WTC11 (cell line): ENCODE measurements around the gene PCBD2. TPM values are rescaled to one million over a fixed set of nuclear protein-coding genes. Genes with fewer than 3 reads are reported as not detected.

Experiments
- ATAC-seq: fragments of 200-7000 bp; cut with Tn5 transposase; 2 replicates; pipeline ENCODE4 v1.10.0; 2021; ENCODE audit warnings: mild to moderate bottlenecking, moderate library complexity
- CTCF ChIA-PET: fragments of 300-600 bp; sonication (Branson Sonifier 250); formaldehyde crosslinking; loops from one replicate; lab custom pipeline; 2021; ENCODE audit warnings: antibody characterized with exemption; lab: Charles Lee
- POLR2A ChIA-PET: fragments of 350-600 bp; sonication (Branson Sonifier 250); formaldehyde crosslinking; loops from one replicate; lab custom pipeline; 2021; ENCODE audit warnings: antibody characterized with exemption; lab: Charles Lee
- DNase-seq: peaks from one replicate; pipeline ENCODE4 v3.0.0; 2021; ENCODE audit warnings: low spot score
- H3K27ac Mint-ChIP-seq: 2 replicates; pipeline ENCODE4 v1.8.0; 2021; ENCODE audit warnings: mixed read lengths
- H3K27me3 Mint-ChIP-seq: 2 replicates; pipeline ENCODE4 v1.8.0; 2021; ENCODE audit warnings: low read depth, mild to moderate bottlenecking, moderate library complexity, mixed read lengths
- H3K36me3 Mint-ChIP-seq: 2 replicates; pipeline ENCODE4 v1.8.0; 2021; ENCODE audit warnings: mixed read lengths
- H3K4me1 Mint-ChIP-seq: 2 replicates; pipeline ENCODE4 v1.8.0; 2022; ENCODE audit warnings: mixed read lengths
- H3K4me3 Mint-ChIP-seq: 2 replicates; pipeline ENCODE4 v1.8.0; 2021; ENCODE audit warnings: mild to moderate bottlenecking, moderate library complexity, mixed read lengths
- H3K9me3 Mint-ChIP-seq: 2 replicates; pipeline ENCODE4 v1.8.0; 2021; ENCODE audit warnings: mixed read lengths
- ARID4B ChIP-seq: sonication (generic); formaldehyde crosslinking; IDR thresholded peaks from 2 replicates; pipeline ENCODE4 v1.8.0; 2023; ENCODE audit warnings: missing genetic modification reagents, mild to moderate bottlenecking, borderline replicate concordance
- ATF2 ChIP-seq: sonication (generic); formaldehyde crosslinking; IDR thresholded peaks from 2 replicates; pipeline ENCODE4 v1.8.1; 2022; ENCODE audit warnings: low read depth, missing genetic modification reagents, borderline replicate concordance
- FOXP1 ChIP-seq: sonication (generic); formaldehyde crosslinking; IDR thresholded peaks from 2 replicates; pipeline ENCODE4 v1.8.0; 2022; ENCODE audit warnings: missing genetic modification reagents, mild to moderate bottlenecking, moderate library complexity, borderline replicate concordance
- GRHL2 ChIP-seq: fragments of 250-450 bp; sonication (Bioruptor Pico); IDR thresholded peaks from 2 replicates; pipeline ENCODE4 v1.8.0; 2022; ENCODE audit warnings: mild to moderate bottlenecking, moderate library complexity; ENCODE audit not compliant: insufficient replicate concordance, severe bottlenecking
- HMGXB4 ChIP-seq: sonication (generic); formaldehyde crosslinking; IDR thresholded peaks from 2 replicates; pipeline ENCODE4 v1.8.1; 2023; ENCODE audit warnings: mild to moderate bottlenecking, moderate library complexity, missing genetic modification reagents
- IRF2 ChIP-seq: sonication (generic); formaldehyde crosslinking; IDR thresholded peaks from 2 replicates; pipeline ENCODE4 v1.8.0; 2022; ENCODE audit warnings: low read depth, missing genetic modification reagents, borderline replicate concordance
- JAZF1 ChIP-seq: fragments of 250-450 bp; sonication (Bioruptor Pico); IDR thresholded peaks from 2 replicates; pipeline ENCODE4 v1.9.0; 2021; ENCODE audit warnings: moderate library complexity, mild to moderate bottlenecking, inconsistent platforms
- MLX ChIP-seq: sonication (generic); formaldehyde crosslinking; IDR thresholded peaks from 2 replicates; pipeline ENCODE4 v1.8.1; 2023; ENCODE audit warnings: mild to moderate bottlenecking, missing genetic modification reagents, moderate library complexity
- MXD4 ChIP-seq: fragments of 250-450 bp; sonication (Bioruptor Pico); IDR thresholded peaks from 2 replicates; pipeline ENCODE4 v1.8.0; 2021; ENCODE audit warnings: mild to moderate bottlenecking, moderate library complexity, borderline replicate concordance
- MYBL2 ChIP-seq: sonication (generic); formaldehyde crosslinking; IDR thresholded peaks from 2 replicates; pipeline ENCODE4 v1.8.1; 2023; ENCODE audit warnings: mild to moderate bottlenecking, moderate library complexity, missing genetic modification reagents
- NFE2L1 ChIP-seq: sonication (generic); formaldehyde crosslinking; IDR thresholded peaks from 2 replicates; pipeline ENCODE4 v1.8.1; 2023; ENCODE audit warnings: missing genetic modification reagents
- NFYB ChIP-seq: sonication (generic); formaldehyde crosslinking; conservative IDR thresholded peaks from 2 replicates; pipeline ENCODE4 v1.8.0; 2022; ENCODE audit warnings: low read depth, missing genetic modification reagents
- NR3C1 ChIP-seq: sonication (generic); formaldehyde crosslinking; conservative IDR thresholded peaks from 2 replicates; pipeline ENCODE4 v1.8.1; 2023; ENCODE audit warnings: low read depth, mild to moderate bottlenecking, missing genetic modification reagents
- PRDM15 ChIP-seq: sonication (generic); formaldehyde crosslinking; IDR thresholded peaks from 2 replicates; pipeline ENCODE4 v1.8.0; 2022; ENCODE audit warnings: missing genetic modification reagents
- RORB ChIP-seq: fragments of 250-450 bp; sonication (Bioruptor Pico); IDR thresholded peaks from 2 replicates; pipeline ENCODE4 v1.9.0; 2021; ENCODE audit warnings: mild to moderate bottlenecking
- SP1 ChIP-seq: sonication (generic); formaldehyde crosslinking; conservative IDR thresholded peaks from 2 replicates; pipeline ENCODE4 v1.8.1; 2022; ENCODE audit warnings: missing genetic modification reagents
- TEAD1 ChIP-seq: sonication (generic); formaldehyde crosslinking; IDR thresholded peaks from 2 replicates; pipeline ENCODE4 v1.8.0; 2022; ENCODE audit warnings: mild to moderate bottlenecking, missing genetic modification reagents
- ZMAT4 ChIP-seq: fragments of 250-450 bp; sonication (Bioruptor Pico); IDR thresholded peaks from 2 replicates; pipeline ENCODE4 v1.9.0; 2021; ENCODE audit warnings: mild to moderate bottlenecking
- ZNF138 ChIP-seq: sonication (generic); formaldehyde crosslinking; conservative IDR thresholded peaks from 2 replicates; pipeline ENCODE4 v1.8.1; 2022; ENCODE audit warnings: mild to moderate bottlenecking, moderate library complexity, missing genetic modification reagents
- ZNF396 ChIP-seq: fragments of 250-450 bp; sonication (Bioruptor Pico); IDR thresholded peaks from 2 replicates; pipeline ENCODE4 v1.8.0; 2021; ENCODE audit warnings: mild to moderate bottlenecking, moderate library complexity, borderline replicate concordance
- ZSCAN18 ChIP-seq: fragments of 250-450 bp; sonication (Bioruptor Pico); IDR thresholded peaks from 2 replicates; pipeline ENCODE4 v2.1.2; 2022; ENCODE audit warnings: mild to moderate bottlenecking, moderate library complexity
- total RNA-seq: library from RNA; stranded (reverse); gene quantifications from 3 replicates; pipeline ENCODE4 v1.2.3, GENCODE V29; 2021

PCBD2 gene
- total RNA-seq, 1 experiment from 2014 or later, result 9.9 TPM

GRCh38 chr5:135011355-135012032 is 106.6 kb downstream of the PCBD2 start (continued):
- TF ChIP-seq ARID4B (CRISPR knock-in tag) (no peak), MXD4 (no peak)

- no peak for TF ChIP-seq NFYB (CRISPR knock-in tag)
- no peak for TF ChIP-seq FOXP1
- TF ChIP-seq NR3C1, result no peak
- TF ChIP-seq SP1 (CRISPR knock-in tag), result no peak
- TF ChIP-seq NFE2L1 (CRISPR knock-in tag), result no peak
- no peak for TF ChIP-seq ZSCAN18 (CRISPR knock-in tag)
- TF ChIP-seq ATF2, result no peak
- TF ChIP-seq IRF2 (CRISPR knock-in tag), result no peak
- TF ChIP-seq JAZF1, result no peak
- TF ChIP-seq RORB (CRISPR knock-in tag), result no peak
- TF ChIP-seq GRHL2, result no peak
- no peak for TF ChIP-seq MLX (CRISPR knock-in tag)
- no peak for TF ChIP-seq ZMAT4
- TF ChIP-seq ZNF396, result no peak
- TF ChIP-seq PRDM15 (CRISPR knock-in tag), result no peak
- TF ChIP-seq TEAD1 (CRISPR knock-in tag), result no peak
- no peak for TF ChIP-seq MYBL2 (CRISPR knock-in tag)
- no peak for TF ChIP-seq ZNF138 (CRISPR knock-in tag)
- TF ChIP-seq MXD4, result no peak
- no peak for TF ChIP-seq HMGXB4 (CRISPR knock-in tag)
- Mint-ChIP-seq H3K4me1 (peaks cover 3% of the 10 kb centered on the region), H3K36me3 (no peaks in the 10 kb centered on the region), H3K27me3 (no peaks in the 10 kb centered on the region; the same call in 1 of the 2 replicates), H3K4me3 (no peak overlapping the region), H3K27ac (no peak overlapping the region), H3K9me3 (peaks cover 3% of the 10 kb centered on the region; the same call in 1 of the 2 replicates)
- ChIA-PET POLR2A (no interaction called here), CTCF (interaction anchor here (1.2 kb wide), 1 partner anchor 95 kb away, joined by 3 read pairs; no protein-coding TSS in a partner anchor)
- ATAC-seq, result no peak
- no peak for DNase-seq
Measured at GRCh38 chr5:135012033-135012588, 107.2 kb downstream of the PCBD2 start.
